GM12864 (cell line): ENCODE results near the gene SPATA25.

Experiments used
- DNase-seq: peaks from one replicate; pipeline ENCODE4 v3.0.0-alpha.2; 2011; ENCODE audit warnings: low read depth
- H3K4me3 ChIP-seq: 2 replicates; pipeline ENCODE4 v1.5.1; 2011; ENCODE audit warnings: mild to moderate bottlenecking, low read depth, low read length, control low read depth
- CTCF ChIP-seq: IDR thresholded peaks from 2 replicates; pipeline ENCODE4 v1.5.1; 2011; ENCODE audit warnings: low read depth, mild to moderate bottlenecking, moderate library complexity, low read length, control low read depth, inconsistent platforms; ENCODE audit errors: missing control alignments

SPATA25 gene

GRCh38 chr20:45860560-45861220 lies 26.7 kb downstream of the SPATA25 start:
- no peak overlapping the region for H3K4me3 ChIP-seq
- no peak for DNase-seq
- TF ChIP-seq CTCF: no peak

- TF ChIP-seq CTCF: no peak
- DNase-seq: no peak
- no peak overlapping the region for H3K4me3 ChIP-seq
Observed at GRCh38 chr20:45859916-45860315, 27.5 kb downstream of the SPATA25 start.

GRCh38 chr20:45857882-45858216 lies 29.6 kb downstream of the SPATA25 start:
- DNase-seq: peak; percentile 15
- peak overlapping the region; percentile 97 for H3K4me3 ChIP-seq
- no peak for TF ChIP-seq CTCF

GRCh38 chr20:45857114-45857881 lies 30.1 kb downstream of the SPATA25 start, which contains the start of the genes ACOT8 and ZSWIM3:
Gene ACOT8, minus strand, starts transcription at chr20:45857392. Its CDS starts 77 bp downstream, at chr20:45857315.
Gene ZSWIM3, plus strand, starts transcription at chr20:45857614. Its CDS starts 212 bp downstream, at chr20:45857826.
- DNase-seq: peak; percentile 100
- peak within 1 kb of the TSS; percentile 97 for H3K4me3 ChIP-seq
- TF ChIP-seq CTCF: no peak

GRCh38 chr20:45853484-45853883 lies 33.9 kb downstream of the SPATA25 start:
- no peak for DNase-seq
- no peak for TF ChIP-seq CTCF
- H3K4me3 ChIP-seq: no peak overlapping the region

GRCh38 chr20:45852326-45852725 lies 35.1 kb downstream of the SPATA25 start:
- DNase-seq: no peak
- H3K4me3 ChIP-seq: no peak overlapping the region
- no peak for TF ChIP-seq CTCF
